Measurements from ENCODE around the gene CACNA1D.
A peak's percentile ranks its signal among the peaks of the same experiment; 100 is the strongest.

Gene CACNA1D

GRCh38 chr3:53489787-53490458 is 4.5 kb upstream of the CACNA1D start:
- Histone ChIP-seq H4K8ac (ENCODE audit: low read length) (no peak overlapping the region), H3K27me3 (ENCODE audit: control insufficient read depth in 1 of 2, insufficient read depth in 1 of 2, low read length in 2 of 2) (peaks cover 20 to 49% of the 10 kb centered on the region in 2 experiments), H2BK12ac (ENCODE audit: low read length in 2 of 2) (no peak overlapping the region), H3K9me3 (ENCODE audit: control insufficient read depth, low read length) (no peaks in the 10 kb centered on the region), H3K4me2 (ENCODE audit: low read length, poor library complexity, severe bottlenecking) (no peak overlapping the region), H3K36me3 (ENCODE audit: control insufficient read depth in 1 of 2, insufficient read depth in 2 of 2, low read depth in 1 of 2, low read length in 2 of 2) (no peaks in the 10 kb centered on the region), H3K4me3 (ENCODE audit: insufficient read depth in 1 of 2, low read depth in 1 of 2, low read length in 2 of 2) (no peak overlapping the region), H4K91ac (ENCODE audit: low read length) (no peak overlapping the region), H3K23ac (ENCODE audit: low read length in 2 of 2) (no peak overlapping the region), H3K79me1 (replicated peaks; ENCODE audit: low read length, poor library complexity, severe bottlenecking) (no peaks in the 10 kb centered on the region), H2BK5ac (ENCODE audit: low read depth, low read length, poor library complexity, severe bottlenecking) (no peak overlapping the region), H2BK120ac (ENCODE audit: low read depth, low read length) (no peak overlapping the region), H3K18ac (ENCODE audit: low read depth in 1 of 2, low read length in 2 of 2) (no peak overlapping the region), H3K4me1 (ENCODE audit: control insufficient read depth, insufficient read depth, low read depth, low read length) (peaks cover 8% of the 10 kb centered on the region), H3K14ac (ENCODE audit: low read length in 2 of 2) (no peak overlapping the region), H3K9ac (ENCODE audit: low read length) (no peak overlapping the region), H3K4ac (ENCODE audit: low read depth in 1 of 2, low read length in 2 of 2) (no peak overlapping the region), H3K27ac (ENCODE audit: low read length, poor library complexity, severe bottlenecking) (no peak overlapping the region), H2AK5ac (ENCODE audit: low read length, severe bottlenecking) (no peak overlapping the region), H2AFZ (ENCODE audit: low read depth, low read length) (no peak overlapping the region), H2BK15ac (ENCODE audit: low read depth, poor library complexity, severe bottlenecking) (no peak overlapping the region)
- 35% methylated on average over 7 of the region's 7 CpGs for WGBS
- no peak for DNase-seq

- Histone ChIP-seq H2BK5ac (ENCODE audit: low read depth, low read length, poor library complexity, severe bottlenecking) (no peak overlapping the region), H3K4me2 (ENCODE audit: low read length, poor library complexity, severe bottlenecking) (no peak overlapping the region), H2BK120ac (ENCODE audit: low read depth, low read length) (no peak overlapping the region), H2AK5ac (ENCODE audit: low read length, severe bottlenecking) (no peak overlapping the region), H3K23ac (ENCODE audit: low read length in 2 of 2) (no peak overlapping the region), H3K9ac (ENCODE audit: low read length) (no peak overlapping the region), H3K27ac (ENCODE audit: low read length, poor library complexity, severe bottlenecking) (no peak overlapping the region), H3K36me3 (ENCODE audit: control insufficient read depth in 1 of 2, insufficient read depth in 2 of 2, low read depth in 1 of 2, low read length in 2 of 2) (no peaks in the 10 kb centered on the region), H4K91ac (ENCODE audit: low read length) (no peak overlapping the region), H3K79me1 (replicated peaks; ENCODE audit: low read length, poor library complexity, severe bottlenecking) (no peaks in the 10 kb centered on the region), H2BK15ac (ENCODE audit: low read depth, poor library complexity, severe bottlenecking) (no peak overlapping the region), H2BK12ac (ENCODE audit: low read length in 2 of 2) (no peak overlapping the region), H3K9me3 (ENCODE audit: control insufficient read depth, low read length) (no peaks in the 10 kb centered on the region), H2AFZ (ENCODE audit: low read depth, low read length) (no peak overlapping the region), H3K14ac (ENCODE audit: low read length in 2 of 2) (no peak overlapping the region), H4K8ac (ENCODE audit: low read length) (no peak overlapping the region), H3K4me1 (ENCODE audit: control insufficient read depth, insufficient read depth, low read depth, low read length) (peaks cover 14% of the 10 kb centered on the region), H3K18ac (ENCODE audit: low read depth in 1 of 2, low read length in 2 of 2) (no peak overlapping the region), H3K27me3 (ENCODE audit: control insufficient read depth in 1 of 2, insufficient read depth in 1 of 2, low read length in 2 of 2) (peaks cover 26 to 55% of the 10 kb centered on the region in 2 experiments), H3K4ac (ENCODE audit: low read depth in 1 of 2, low read length in 2 of 2) (no peak overlapping the region), H3K4me3 (ENCODE audit: insufficient read depth in 1 of 2, low read depth in 1 of 2, low read length in 2 of 2) (no peak overlapping the region)
- WGBS: 66% methylated on average over 3 of the region's 4 CpGs
- no peak for DNase-seq
Measured at GRCh38 chr3:53490459-53490968, 3.9 kb upstream of the CACNA1D start.

GRCh38 chr3:53491276-53491675 is 3.1 kb upstream of the CACNA1D start:
- H3K14ac ChIP-seq (ENCODE audit: low read length in 2 of 2): no peak overlapping the region
- WGBS: 85% methylated on average over 6 of the region's 6 CpGs

GRCh38 chr3:53493595-53493962 is 832 bp upstream of the CACNA1D start:
- peaks cover 21% of the 10 kb centered on the region for H3K4me1 ChIP-seq (ENCODE audit: control insufficient read depth, insufficient read depth, low read depth, low read length)
- H3K4me3 ChIP-seq (ENCODE audit: insufficient read depth in 1 of 2, low read depth in 1 of 2, low read length in 2 of 2): peak overlapping the region in 1 of 2 experiments; percentile 59
- H2BK15ac ChIP-seq (ENCODE audit: low read depth, poor library complexity, severe bottlenecking): no peak overlapping the region
- no peak overlapping the region for H4K8ac ChIP-seq (ENCODE audit: low read length)
- H3K18ac ChIP-seq (ENCODE audit: low read depth in 1 of 2, low read length in 2 of 2): no peak overlapping the region
- no peak overlapping the region for H2AFZ ChIP-seq (ENCODE audit: low read depth, low read length)
- H3K27ac ChIP-seq (ENCODE audit: low read length, poor library complexity, severe bottlenecking): no peak overlapping the region
- H3K14ac ChIP-seq (ENCODE audit: low read length in 2 of 2): no peak overlapping the region
- H3K23ac ChIP-seq (ENCODE audit: low read length in 2 of 2): no peak overlapping the region
- no peak overlapping the region for H2BK5ac ChIP-seq (ENCODE audit: low read depth, low read length, poor library complexity, severe bottlenecking)
- no peak overlapping the region for H2AK5ac ChIP-seq (ENCODE audit: low read length, severe bottlenecking)
- H3K4ac ChIP-seq (ENCODE audit: low read depth in 1 of 2, low read length in 2 of 2): no peak overlapping the region
- no peaks in the 10 kb centered on the region for H3K36me3 ChIP-seq (ENCODE audit: control insufficient read depth in 1 of 2, insufficient read depth in 2 of 2, low read depth in 1 of 2, low read length in 2 of 2)
- H3K9ac ChIP-seq (ENCODE audit: low read length): no peak overlapping the region
- H3K27me3 ChIP-seq (ENCODE audit: control insufficient read depth in 1 of 2, insufficient read depth in 1 of 2, low read length in 2 of 2): peaks cover 45 to 84% of the 10 kb centered on the region in 2 experiments
- WGBS: 10% methylated on average over 4 of the region's 13 CpGs
- H3K79me1 ChIP-seq (replicated peaks; ENCODE audit: low read length, poor library complexity, severe bottlenecking): no peaks in the 10 kb centered on the region
- no peak overlapping the region for H2BK120ac ChIP-seq (ENCODE audit: low read depth, low read length)
- H3K4me2 ChIP-seq (ENCODE audit: low read length, poor library complexity, severe bottlenecking): peak overlapping the region; percentile 94
- no peak overlapping the region for H4K91ac ChIP-seq (ENCODE audit: low read length)
- DNase-seq: no peak
- H2BK12ac ChIP-seq (ENCODE audit: low read length in 2 of 2): no peak overlapping the region
- no peaks in the 10 kb centered on the region for H3K9me3 ChIP-seq (ENCODE audit: control insufficient read depth, low read length)

More at GRCh38 chr3:53491276-53491675, 3.1 kb upstream of the CACNA1D start:
- Histone ChIP-seq H2AFZ (ENCODE audit: low read depth, low read length) (no peak overlapping the region), H4K8ac (ENCODE audit: low read length) (no peak overlapping the region), H3K4me3 (ENCODE audit: insufficient read depth in 1 of 2, low read depth in 1 of 2, low read length in 2 of 2) (no peak overlapping the region), H3K27me3 (ENCODE audit: control insufficient read depth in 1 of 2, insufficient read depth in 1 of 2, low read length in 2 of 2) (peaks cover 34 to 62% of the 10 kb centered on the region in 2 experiments), H3K23ac (ENCODE audit: low read length in 2 of 2) (no peak overlapping the region), H2BK15ac (ENCODE audit: low read depth, poor library complexity, severe bottlenecking) (no peak overlapping the region), H2AK5ac (ENCODE audit: low read length, severe bottlenecking) (no peak overlapping the region), H3K9ac (ENCODE audit: low read length) (no peak overlapping the region), H3K4ac (ENCODE audit: low read depth in 1 of 2, low read length in 2 of 2) (no peak overlapping the region), H3K27ac (ENCODE audit: low read length, poor library complexity, severe bottlenecking) (no peak overlapping the region), H2BK120ac (ENCODE audit: low read depth, low read length) (no peak overlapping the region), H3K4me2 (ENCODE audit: low read length, poor library complexity, severe bottlenecking) (no peak overlapping the region), H2BK12ac (ENCODE audit: low read length in 2 of 2) (no peak overlapping the region), H3K4me1 (ENCODE audit: control insufficient read depth, insufficient read depth, low read depth, low read length) (peaks cover 21% of the 10 kb centered on the region), H4K91ac (ENCODE audit: low read length) (no peak overlapping the region), H3K18ac (ENCODE audit: low read depth in 1 of 2, low read length in 2 of 2) (no peak overlapping the region), H2BK5ac (ENCODE audit: low read depth, low read length, poor library complexity, severe bottlenecking) (no peak overlapping the region), H3K9me3 (ENCODE audit: control insufficient read depth, low read length) (no peaks in the 10 kb centered on the region), H3K79me1 (replicated peaks; ENCODE audit: low read length, poor library complexity, severe bottlenecking) (no peaks in the 10 kb centered on the region), H3K36me3 (ENCODE audit: control insufficient read depth in 1 of 2, insufficient read depth in 2 of 2, low read depth in 1 of 2, low read length in 2 of 2) (no peaks in the 10 kb centered on the region)
- DNase-seq: no peak

Measured in mesenchymal stem cell (in vitro differentiated cells and primary cell).